Activated CD8-positive, alpha-beta memory T cell treated with anti-CD3 and anti-CD28 coated beads for 36 hours (primary cell): ENCODE measurements around the gene TMEM235. TPM values are rescaled to one million over a fixed set of nuclear protein-coding genes. Genes with fewer than 3 reads are reported as not detected.
"Not testable (repeated sequence)": the region's sequence is repeated elsewhere in the genome, so short reads cannot be mapped to it uniquely, and the experiment has no call there.

Source experiments
- CTCF ChIA-PET: fragments of 350-600 bp; sonication (Branson Sonifier 250); formaldehyde crosslinking; loops from one replicate; lab custom pipeline; 2021; ENCODE audit warnings: antibody characterized with exemption; lab: Charles Lee
- POLR2A ChIA-PET: fragments of 350-600 bp; sonication (Branson Sonifier 250); formaldehyde crosslinking; loops from one replicate; lab custom pipeline; 2021; ENCODE audit warnings: antibody characterized with exemption; lab: Charles Lee
- total RNA-seq, 2 experiments: library from RNA; stranded (reverse); gene quantifications; one replicate each; pipeline ENCODE4 v1.2.3, GENCODE V29; 2021

The TMEM235 gene
- total RNA-seq, 2 experiments from 2014 or later: not detected

GRCh38 chr17:78232859-78233173 lies 1.4 kb downstream of the TMEM235 start:
- ChIA-PET POLR2A (no interaction called here), CTCF (interaction anchor here (1.6 kb wide), 1 partner anchor 18 kb away, joined by 5 read pairs; no protein-coding TSS in a partner anchor)

- ChIA-PET CTCF (interaction anchor here (1.1 kb wide), 1 partner anchor 17 kb away, joined by 3 read pairs; no protein-coding TSS in a partner anchor), POLR2A (no interaction called here)
These were observed 2.2 kb downstream of the TMEM235 start for GRCh38 chr17:78233678-78234077.

GRCh38 chr17:78234261-78234865 lies 2.9 kb downstream of the TMEM235 start:
- ChIA-PET CTCF (interaction anchor here (1.1 kb wide), 1 partner anchor 16 kb away, joined by 3 read pairs; no protein-coding TSS in a partner anchor), POLR2A (no interaction called here)

- CTCF ChIA-PET: interaction anchor here (0.6 to 1.1 kb wide), 2 partner anchors 15 to 20 kb away, joined by 3 read pairs; no protein-coding TSS in a partner anchor
- POLR2A ChIA-PET: not testable (repeated sequence)
These were observed 3.6 kb downstream of the TMEM235 start for GRCh38 chr17:78235022-78235421.

GRCh38 chr17:78235885-78236284 lies 4.5 kb downstream of the TMEM235 start:
- POLR2A ChIA-PET: no interaction called here
- CTCF ChIA-PET: no interaction called here

- ChIA-PET POLR2A (no interaction called here), CTCF (interaction anchor here (0.7 kb wide), 1 partner anchor 8 kb away, joined by 3 read pairs; no protein-coding TSS in a partner anchor)
These were observed 5.1 kb downstream of the TMEM235 start for GRCh38 chr17:78236362-78237127.

GRCh38 chr17:78237401-78238012 lies 6.1 kb downstream of the TMEM235 start:
- CTCF ChIA-PET: interaction anchor here (0.5 to 0.7 kb wide), 2 partner anchors 9 to 689 kb away, joined by 3 to 4 read pairs; no protein-coding TSS in a partner anchor
- POLR2A ChIA-PET: no interaction called here

- POLR2A ChIA-PET: no interaction called here
- CTCF ChIA-PET: interaction anchor here (1.0 kb wide), 1 partner anchor 11 kb away, joined by 4 read pairs; no protein-coding TSS in a partner anchor
These were observed 7.5 kb downstream of the TMEM235 start for GRCh38 chr17:78238823-78239488.

- POLR2A ChIA-PET: no interaction called here
- CTCF ChIA-PET: interaction anchor here (1.0 kb wide), 1 partner anchor 11 kb away, joined by 4 read pairs; no protein-coding TSS in a partner anchor
These were observed 8.1 kb downstream of the TMEM235 start for GRCh38 chr17:78239489-78239931.

- POLR2A ChIA-PET: no interaction called here
- CTCF ChIA-PET: no interaction called here
These were observed 8.7 kb downstream of the TMEM235 start for GRCh38 chr17:78240012-78240655.

GRCh38 chr17:78240839-78241238 lies 9.4 kb downstream of the TMEM235 start:
- ChIA-PET CTCF (interaction anchor here (2.5 kb wide), 1 partner anchor 10 kb away, joined by 11 read pairs; no protein-coding TSS in a partner anchor), POLR2A (no interaction called here)

GRCh38 chr17:78241277-78242023 lies 10.0 kb downstream of the TMEM235 start:
- ChIA-PET CTCF (interaction anchor here (2.5 kb wide), 1 partner anchor 9 kb away, joined by 11 read pairs; no protein-coding TSS in a partner anchor), POLR2A (no interaction called here)

GRCh38 chr17:78242024-78242742 lies 10.8 kb downstream of the TMEM235 start:
- CTCF ChIA-PET: interaction anchor here (0.7 to 2.5 kb wide), 2 partner anchors 8 to 118 kb away, joined by 3 to 11 read pairs; no protein-coding TSS in a partner anchor
- POLR2A ChIA-PET: no interaction called here

GRCh38 chr17:78247304-78247703 lies 15.9 kb downstream of the TMEM235 start:
- POLR2A ChIA-PET: no interaction called here
- CTCF ChIA-PET: interaction anchor here (0.7 kb wide), 1 partner anchor 72 kb away, joined by 3 read pairs; no protein-coding TSS in a partner anchor

GRCh38 chr17:78248051-78248914 lies 16.9 kb downstream of the TMEM235 start:
- POLR2A ChIA-PET: no interaction called here
- CTCF ChIA-PET: interaction anchor here (0.7 to 2.5 kb wide), 2 partner anchors 9 to 73 kb away, joined by 3 to 7 read pairs; no protein-coding TSS in a partner anchor
